Stimulated activated CD4-positive, alpha-beta T cell treated with anti-CD3 and anti-CD28 coated beads, Interleukin-2, amount 100 ng/mL, for 4 hours (primary cell): ENCODE results near the gene COA1.
A peak's percentile ranks its signal among the peaks of the same experiment; 100 is the strongest.

Experiments
- DNase-seq: peaks from one replicate; pipeline ENCODE4 v3.0.0-alpha.2; 2020; ENCODE audit warnings: low read depth

COA1 gene

DNA sequence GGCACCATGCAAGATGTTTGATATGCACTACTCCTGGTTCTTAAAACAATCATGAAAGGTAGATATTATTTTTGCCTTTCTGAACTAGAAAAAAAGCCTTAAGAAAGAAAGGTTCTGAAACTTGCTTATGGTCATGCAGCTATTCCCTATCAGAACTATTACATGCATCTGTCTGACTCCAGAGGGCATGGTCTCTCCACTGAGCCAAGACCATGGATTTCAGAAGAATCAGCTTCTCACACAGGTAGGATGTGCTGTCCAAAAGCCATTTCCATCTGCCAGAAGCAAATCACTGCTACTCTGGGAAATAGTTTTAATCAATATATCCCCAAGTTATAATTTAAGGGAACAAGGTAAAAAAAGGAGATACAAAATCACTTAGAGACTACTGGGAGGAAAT is 77.0 kb downstream of the COA1 start:
- DNase-seq, result no peak

DNA sequence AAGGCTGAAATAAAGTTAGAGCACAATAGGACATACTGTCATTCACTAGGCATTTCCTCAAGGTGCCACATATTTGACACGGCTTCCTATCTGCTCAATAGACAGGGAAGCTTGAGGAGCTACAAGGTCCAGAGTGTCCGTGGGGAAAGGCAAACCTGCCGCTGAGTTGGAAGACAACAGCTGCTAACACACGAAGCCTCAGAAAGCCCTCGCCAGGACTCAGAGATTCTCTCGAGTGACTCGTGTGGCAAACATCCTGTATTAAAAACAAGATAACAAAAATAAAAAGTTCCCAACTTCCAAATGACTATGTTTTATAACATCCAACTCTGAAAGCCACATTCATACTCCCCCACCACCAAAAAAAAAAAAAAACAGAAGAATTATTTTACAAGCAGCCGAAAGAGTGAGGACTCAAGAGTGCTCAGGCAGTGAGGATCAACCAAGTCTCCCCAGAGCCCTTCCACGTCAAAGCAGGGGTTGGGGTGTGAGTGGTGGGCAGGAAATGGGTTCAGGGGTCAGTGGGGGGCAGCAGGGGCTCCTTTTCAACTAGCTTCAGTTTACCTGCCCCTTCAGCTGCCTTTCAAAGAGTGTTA is 78.8 kb downstream of the COA1 start:
- DNase-seq, result no peak

DNA sequence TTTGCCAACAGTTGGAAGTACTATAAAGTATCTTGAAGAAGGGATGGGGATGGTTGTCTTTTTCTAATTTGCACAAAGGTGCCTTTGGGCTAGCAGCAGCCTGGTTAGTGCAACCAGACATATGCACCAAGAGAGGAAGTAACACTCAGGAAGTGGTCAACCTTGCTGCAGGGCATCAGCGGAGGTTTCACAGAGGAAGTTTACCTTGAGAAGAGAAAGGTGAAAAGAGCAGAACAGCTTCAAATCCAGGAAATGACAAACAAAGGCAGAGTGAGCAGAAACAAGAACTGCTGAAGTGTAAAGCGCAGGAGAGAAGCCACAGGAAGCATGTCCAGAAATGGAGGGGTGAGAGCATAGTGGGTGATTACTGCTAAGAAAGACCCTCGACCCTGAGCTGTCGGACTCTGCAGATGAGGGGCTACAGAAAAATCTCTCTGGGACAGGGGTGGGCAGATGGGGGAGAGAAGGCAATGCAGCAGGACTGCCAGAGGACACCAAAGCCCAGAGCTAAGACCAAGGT is 79.5 kb downstream of the COA1 start:
- DNase-seq, result peak; percentile 35

DNA sequence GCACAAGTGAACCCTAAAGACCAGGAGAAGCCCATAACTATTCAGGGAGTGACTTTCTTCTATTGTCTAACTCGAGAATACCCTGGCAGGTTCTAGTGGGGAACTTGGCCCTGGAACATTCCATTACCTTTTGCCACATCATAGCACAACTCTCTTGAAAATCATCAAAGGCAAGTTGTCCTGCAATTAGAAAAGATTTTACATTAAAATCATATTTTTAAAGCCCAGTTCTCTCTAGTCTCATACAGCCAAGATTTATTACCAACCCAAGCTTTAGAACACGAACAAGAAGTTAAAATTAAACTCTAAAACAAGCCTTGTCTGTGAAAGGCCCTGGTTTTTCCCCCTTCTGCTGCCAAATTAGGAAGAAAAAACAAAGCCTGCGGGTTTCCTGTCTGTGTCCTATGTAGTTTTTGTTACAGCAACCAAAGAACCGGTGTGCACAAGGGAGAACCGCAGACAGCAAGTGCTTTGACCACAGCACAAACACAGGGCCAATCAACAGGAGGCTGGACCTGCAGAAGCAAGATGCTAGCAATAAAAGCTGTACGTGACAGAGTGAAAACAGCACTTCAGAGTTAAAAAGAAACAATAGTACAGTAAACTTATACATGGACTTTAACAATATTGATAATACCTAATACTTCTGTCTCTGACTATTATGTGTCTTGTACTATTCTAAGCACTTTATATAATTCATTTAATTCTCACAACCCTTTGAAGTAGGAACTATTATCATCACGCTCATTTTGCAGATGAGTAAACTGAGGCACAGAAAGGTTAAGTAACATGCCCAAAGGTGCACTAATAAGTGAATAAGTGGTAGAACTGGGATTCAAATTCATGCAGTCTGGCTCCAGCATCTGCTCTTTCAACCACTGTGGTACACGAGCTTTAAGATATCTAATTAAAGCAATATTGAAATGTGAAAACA is 80.6 kb downstream of the COA1 start:
- DNase-seq, result peak; percentile 29

DNA sequence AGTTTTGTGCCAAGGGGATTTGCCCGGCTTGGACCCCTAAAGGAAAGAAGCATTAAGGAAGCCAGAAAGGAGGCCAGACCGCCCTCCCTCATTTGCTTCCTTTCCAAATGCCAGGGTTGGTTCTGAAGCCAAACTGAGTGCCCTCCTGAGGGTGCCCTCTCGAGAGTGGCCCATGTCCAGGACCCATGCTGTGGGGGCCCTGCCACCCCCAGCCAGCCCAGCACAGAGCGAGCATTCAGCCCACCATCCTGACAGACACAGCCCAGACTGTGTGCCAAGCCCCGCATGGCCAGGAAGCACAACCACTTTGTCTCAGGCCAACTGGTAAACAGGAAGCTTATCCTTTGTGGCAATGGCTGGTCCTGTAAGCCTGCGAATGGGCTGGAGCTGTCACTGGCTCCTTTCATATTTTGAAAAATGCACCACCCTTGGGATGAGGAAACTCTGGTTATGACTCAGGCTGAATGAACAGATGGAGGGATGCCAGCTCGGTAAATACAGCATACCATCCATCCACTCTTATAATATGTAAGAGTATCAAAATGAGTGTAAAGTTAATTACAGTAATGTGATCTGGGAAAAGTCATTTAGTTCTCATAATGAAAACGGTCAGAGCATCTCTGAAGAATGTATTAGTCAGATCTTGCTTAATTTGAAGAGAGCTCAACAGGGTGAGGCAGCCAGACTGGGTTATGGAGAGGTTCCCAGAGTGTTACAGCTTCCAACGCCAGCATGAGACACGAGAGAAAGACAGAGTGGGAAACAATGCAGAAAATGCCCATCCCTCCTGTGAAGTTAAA is 81.5 kb downstream of the COA1 start:
- no peak for DNase-seq

DNA sequence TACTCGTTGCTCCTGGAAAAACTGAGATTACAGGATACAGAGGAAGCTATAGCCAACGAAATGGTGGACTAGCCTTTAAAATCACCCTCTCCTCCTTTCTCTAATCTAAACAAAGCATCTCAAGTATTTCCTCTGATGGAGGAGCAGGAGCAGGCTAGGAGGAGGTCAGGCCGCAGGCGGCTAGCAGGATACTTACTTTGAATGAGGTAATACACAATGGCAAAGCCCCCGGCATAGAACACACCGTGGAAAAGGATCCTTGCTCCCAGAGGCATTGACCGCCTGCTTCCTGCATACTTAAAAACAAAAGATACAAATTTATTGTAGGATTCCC is 82.0 kb downstream of the COA1 start:
- no peak for DNase-seq

DNA sequence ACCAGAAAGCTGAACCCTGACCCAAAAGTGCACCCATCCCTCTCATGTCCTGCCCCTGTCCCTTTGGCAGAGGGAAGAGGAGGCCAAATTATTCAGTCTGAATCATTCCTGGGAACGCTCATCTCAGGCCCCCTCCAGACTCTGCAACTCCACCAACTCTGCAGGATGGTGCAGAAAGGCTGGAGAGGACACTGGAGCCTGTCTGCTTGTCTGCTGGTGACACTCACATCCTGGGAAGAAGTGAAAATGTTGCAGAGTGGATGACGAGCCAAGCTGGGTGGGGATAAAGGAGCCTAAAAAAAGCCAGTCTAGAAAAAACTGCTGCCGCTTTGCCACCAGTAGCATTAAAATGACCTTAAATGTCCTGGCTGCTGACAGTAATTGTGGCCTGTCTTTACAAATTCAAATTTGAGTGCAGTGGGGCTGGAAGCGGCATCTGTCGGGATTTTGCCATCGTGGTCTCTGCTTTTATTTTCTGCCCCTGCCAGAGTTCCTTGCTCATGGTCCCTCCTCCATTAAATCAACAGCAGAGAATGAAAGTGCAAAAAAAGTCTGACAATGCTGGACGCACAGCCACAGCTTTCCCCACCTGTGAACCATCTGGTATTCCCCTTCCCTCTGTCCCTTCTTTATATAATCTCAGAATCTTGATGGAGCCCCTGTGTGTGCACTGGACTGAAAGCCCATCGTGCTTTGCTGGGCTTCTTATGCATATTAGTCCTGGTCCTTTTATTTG is 82.6 kb downstream of the COA1 start:
- DNase-seq, result no peak

DNA sequence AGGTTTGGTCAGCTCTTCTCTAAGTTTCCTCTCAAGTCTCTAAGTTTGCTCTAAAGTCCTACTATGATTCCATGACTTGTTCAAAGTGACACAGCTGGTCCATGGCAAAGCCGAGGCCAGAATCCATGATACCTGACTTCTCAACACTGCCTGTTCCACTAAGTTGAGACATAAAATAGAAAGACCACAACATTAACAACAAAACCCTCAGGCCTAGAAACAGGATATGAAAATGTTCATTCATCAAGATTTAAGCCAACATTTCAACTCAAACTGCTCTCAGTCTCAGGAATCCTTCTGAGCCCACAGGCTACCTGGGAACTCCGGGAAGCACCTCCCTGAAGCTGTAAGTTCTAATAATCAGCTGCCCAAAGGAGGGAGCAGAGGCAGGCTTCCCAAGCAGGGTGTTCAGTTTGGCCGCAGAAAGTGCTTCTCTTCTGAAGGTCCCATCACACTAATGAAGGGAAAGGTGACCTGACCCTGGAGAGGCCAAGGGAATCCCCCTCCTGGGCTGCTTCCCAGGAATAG is 83.6 kb downstream of the COA1 start:
- DNase-seq, result no peak

DNA sequence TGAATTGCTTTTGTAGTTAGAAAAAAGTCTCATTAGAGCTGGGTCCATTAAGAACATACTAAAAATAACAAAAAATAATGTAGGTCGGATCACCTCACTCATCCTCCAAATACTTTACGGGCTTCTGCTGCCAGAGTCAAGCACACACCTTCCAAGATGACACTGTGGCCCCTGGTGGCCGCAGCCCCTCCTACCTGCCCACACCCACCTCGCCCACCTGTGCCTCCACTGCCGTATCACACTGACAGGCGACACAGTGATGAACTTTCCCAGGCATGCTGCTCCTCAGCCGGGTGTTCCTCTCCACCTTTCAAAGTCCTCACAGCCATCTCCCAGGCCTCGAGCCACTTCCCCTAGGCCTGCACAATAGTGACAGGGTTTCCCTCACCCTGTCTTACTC is 85.5 kb downstream of the COA1 start:
- no peak for DNase-seq

DNA sequence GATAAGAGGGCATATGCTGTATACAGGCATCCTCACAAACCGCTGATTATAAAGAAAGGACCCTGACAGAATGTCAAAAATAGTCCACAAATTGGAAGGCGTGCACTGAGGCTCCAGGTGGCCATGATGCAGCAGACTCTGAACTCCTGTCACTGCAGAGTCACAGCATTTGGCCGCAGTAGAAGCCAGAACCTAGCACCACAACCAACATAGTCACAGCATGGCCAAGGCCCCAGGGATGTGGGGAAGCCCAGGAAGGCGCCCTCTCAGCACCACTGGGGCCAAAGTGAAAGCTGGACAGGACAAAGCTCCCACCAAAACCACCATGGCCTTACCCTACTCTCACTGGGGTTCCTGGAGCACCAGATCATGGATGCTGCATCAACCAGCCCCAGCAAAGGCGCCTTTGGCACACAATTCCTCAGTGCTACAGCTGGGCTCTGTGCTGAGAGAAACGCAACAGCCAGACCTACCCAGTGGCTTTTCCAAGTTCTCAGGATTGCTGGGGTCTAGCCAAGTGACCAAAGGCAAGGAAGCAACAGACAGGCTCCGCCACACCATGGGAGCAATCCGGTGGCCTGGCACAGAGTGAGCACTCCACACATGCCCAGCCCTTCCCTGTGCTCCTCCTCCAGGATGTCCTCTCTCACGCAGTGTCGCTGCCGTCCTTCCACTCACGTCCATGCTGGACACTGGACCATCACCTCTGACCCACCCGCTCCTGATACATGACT is 86.3 kb downstream of the COA1 start:
- DNase-seq, result no peak

DNA sequence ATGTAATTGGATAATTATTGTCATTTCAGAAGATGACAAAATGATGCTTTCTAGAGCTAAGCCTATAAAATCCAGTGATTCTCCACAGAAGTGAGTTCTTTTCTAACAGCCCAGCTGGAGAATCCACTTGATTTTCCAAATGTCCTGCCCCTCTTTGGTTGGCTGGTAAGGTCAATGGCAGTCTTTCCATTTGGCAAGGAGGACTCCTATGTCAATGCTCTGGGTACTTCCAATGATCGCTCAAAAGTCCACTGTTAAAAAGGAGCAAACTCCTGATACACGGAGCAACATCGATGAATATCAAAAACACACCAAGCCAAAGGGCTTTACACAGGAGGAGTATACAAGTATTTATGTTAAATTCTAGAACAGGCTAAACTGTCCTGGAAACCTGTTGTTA is 88.6 kb downstream of the COA1 start:
- no peak for DNase-seq

DNA sequence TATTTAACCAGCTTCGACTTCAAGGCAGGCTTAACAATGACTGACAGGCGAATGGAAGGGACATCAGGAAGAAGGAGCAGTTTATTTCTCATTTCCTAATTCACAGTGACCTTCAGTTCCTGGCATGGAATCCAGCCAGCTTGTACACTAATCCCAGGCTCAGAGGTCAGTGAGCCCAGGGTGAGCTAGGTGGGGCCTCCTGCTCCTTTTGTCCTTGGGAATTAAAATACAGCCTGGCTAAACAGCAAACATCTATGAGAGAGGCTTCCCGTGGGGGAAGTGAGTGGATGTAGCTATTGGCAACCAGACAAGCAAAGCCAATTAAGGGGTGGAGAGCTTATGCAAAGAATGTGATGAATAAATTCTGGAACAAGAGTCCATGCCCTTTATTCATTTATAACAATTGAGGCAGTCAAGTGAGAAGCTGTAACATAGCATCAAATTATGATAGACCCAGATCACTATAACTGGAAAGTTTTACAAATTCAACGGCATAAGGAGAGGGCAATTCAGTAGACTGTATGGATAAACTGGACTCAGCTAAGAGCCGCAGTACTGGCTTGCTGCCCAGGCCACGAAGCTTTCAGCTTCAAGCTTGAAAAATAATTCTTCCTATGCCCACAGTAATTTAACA is 89.3 kb downstream of the COA1 start:
- no peak for DNase-seq

DNA sequence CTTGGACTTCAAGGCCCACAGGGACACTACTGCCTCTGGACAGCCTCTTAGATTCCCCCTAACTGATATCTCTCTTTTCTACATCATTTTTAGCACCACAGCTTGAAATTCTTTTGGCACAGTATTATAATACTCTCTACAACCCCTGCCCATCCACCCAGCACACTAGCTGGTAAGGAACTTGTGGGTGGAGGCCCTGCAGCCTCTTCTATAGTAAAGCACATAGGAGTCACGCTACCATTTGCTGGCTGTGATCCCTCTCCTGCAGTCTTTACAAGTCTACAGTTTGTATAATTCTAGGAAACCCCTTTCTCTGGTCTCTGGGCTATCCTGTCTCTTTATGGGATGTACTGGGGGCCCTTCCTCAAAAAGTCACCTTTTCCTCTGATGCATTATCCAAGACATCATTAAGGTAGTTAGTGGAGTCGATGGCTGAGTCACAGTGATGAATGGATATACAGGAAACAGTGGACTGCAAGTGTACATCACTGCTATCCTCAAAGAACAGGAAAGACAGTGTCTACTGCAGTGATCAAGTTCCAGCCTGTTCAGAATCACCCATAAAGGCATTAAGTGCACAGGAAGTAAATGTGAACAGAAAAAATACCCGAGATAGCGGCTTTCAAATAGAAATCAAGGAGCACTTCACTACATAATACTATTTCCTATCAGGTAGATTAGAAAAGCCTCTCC is 92.1 kb downstream of the COA1 start:
- DNase-seq, result no peak

DNA sequence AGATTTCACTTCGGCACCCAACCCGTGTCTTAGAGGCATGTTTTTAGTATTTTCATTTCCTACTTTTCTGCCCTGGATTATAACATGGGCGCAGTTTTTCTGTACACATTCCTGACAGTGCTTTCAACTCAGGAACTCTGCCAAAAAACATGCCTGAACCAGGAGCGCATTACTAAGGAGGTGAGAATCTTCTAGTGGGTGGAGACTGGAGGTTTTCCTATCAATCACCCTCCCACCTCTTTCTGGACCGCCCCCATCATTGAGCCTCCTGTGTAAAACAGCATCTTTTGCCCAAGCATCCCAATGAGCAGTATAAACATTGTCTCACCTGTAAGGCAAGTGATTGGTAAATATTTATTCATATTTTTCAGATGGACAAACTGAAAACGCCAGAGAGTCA is 93.2 kb downstream of the COA1 start:
- no peak for DNase-seq

DNA sequence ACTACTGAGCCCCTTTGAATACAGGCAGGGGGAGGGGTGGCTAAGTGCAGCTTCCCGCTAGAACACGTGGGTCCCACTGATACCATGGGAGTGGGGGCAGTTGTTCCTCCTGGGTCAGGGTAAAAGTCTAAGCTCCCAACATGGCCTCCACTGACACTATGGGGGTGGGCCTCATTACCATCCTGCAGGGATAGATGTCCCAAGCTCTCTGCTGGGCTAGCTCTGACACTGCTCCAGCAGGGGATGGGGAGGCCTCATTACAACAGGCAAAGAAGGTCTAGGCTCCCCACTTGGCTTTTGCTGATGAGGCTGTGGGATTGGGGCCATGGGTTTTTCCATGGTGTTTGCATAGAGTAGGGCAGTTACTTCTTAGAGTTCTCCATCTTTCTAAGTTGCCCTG is 94.9 kb downstream of the COA1 start:
- no peak for DNase-seq

DNA sequence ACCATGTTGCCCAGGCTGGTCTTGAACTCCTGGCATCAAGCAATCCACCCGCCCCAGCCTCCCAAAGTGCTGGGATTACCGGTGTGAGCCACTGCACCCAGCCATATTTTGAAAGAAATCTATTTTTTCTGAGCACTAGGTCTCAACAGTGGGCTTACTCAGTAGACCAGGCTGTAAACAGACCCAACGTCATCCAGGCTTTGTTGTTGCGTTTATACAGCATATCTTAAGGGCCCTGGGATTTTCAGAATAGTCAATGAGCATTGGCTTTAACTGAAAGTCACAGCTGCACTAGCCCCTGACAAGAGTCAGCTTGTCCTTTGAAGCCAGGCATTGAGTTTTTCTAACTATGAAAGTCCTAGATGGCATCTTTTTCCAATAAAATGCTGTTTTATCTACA is 96.6 kb downstream of the COA1 start:
- DNase-seq, result no peak

DNA sequence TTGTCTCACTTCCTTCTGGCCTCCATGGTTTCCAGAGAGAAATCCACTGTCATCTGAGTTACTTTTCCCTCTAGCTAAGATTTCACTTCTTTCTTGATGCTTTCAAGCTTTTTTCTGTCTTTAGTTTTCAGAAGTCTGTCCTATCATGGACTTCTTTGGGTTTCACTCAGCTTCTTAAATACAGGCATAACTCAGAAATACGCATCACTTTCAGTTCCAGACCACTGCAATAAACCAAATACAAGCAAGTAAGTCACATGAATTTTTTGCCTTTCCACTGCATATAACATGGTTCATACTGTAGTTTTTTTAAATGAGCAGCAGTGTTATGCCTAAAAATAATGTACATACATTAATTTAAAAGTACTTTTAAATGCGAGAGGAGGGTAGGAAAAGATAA is 97.8 kb downstream of the COA1 start:
- DNase-seq, result no peak

DNA sequence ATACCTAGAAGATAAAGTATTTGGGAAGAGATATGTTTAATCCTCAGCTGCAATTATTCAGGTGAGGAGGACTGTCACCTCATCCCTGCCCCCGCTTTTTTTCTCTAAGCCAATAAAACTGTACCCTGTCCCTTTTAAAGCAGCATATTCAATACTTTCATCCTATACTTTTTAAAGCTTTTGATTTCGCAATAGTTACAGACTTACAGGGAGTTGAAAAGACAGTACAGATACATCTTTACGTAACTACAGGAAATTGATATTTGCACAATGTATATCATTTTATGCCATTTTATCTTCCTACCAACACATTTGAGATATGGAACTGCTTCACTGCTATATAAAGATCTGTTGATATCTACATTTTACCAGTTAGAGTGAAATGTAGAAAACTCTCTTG is 98.8 kb downstream of the COA1 start:
- DNase-seq, result no peak

DNA sequence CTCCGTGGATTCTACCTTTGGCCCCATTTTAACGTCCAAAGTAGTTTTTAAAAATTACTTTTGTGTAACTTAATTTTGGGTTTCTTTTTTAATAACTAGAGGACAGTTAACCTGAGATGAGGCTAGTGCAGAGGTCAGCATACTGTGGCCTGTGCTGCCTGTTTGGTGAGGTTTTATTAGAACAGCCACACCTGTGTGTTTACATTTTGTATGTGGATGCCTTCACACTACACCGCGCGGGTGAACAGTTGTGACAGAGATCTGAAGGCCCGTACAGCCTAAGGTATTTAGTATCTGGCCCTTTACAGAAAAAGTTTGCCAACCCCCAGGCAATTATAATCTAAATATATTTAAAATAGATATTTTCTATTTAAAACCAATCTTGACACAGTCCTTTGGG is 99.5 kb downstream of the COA1 start:
- no peak for DNase-seq

DNA sequence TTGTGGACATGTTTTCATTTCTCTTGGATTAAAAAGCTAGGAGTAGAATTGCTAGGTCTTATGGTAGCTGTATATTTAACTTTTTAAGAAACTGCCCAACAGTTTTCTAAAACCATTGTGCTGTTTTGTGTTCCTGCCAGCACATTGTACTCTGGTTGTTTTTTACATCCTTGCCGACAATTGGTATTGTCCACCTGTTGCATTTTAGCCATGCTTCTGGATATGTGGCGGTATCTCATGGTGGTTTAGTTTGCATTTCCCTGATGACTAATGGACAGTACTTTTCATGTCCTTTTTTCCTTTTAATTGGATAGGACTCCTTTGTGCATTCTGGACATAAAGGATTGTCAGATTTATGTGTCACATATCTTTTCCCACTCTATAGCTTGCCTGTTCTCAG is 100.9 kb downstream of the COA1 start:
- no peak for DNase-seq
